CD14-positive monocyte (primary cell): ENCODE data around the gene PRRG1. TPM values are rescaled to one million over a fixed set of nuclear protein-coding genes. Genes with fewer than 3 reads are reported as not detected.

ENCODE experiments used
- DNase-seq, 3 donors: peaks; one replicate each; pipeline ENCODE4 v3.0.0-alpha.2; 2011 to 2022
- H2AFZ ChIP-seq: 2 replicates; pipeline ENCODE4 v1.6.0; 2012; ENCODE audit warnings: mild to moderate bottlenecking, low read depth, low read length, inconsistent platforms; ENCODE audit not compliant: insufficient read depth, poor library complexity, severe bottlenecking
- H3K27ac ChIP-seq, 2 donors: 1 replicate in 1 of 2; 2 replicates in 1 of 2; pipeline ENCODE4 v1.5.1; 2012 to 2013; ENCODE audit warnings: low read length in 2 of 2, control low read depth in 1 of 2, inconsistent platforms in 1 of 2, low read depth in 1 of 2, mild to moderate bottlenecking in 1 of 2
- H3K27me3 ChIP-seq, 2 donors: one replicate each; pipeline versions ENCODE4 v1.6.0 to v1.6.1; 2011 to 2013; ENCODE audit warnings: low read length in 2 of 2; ENCODE audit not compliant: control insufficient read depth in 2 of 2, insufficient read depth in 2 of 2
- H3K36me3 ChIP-seq, 2 donors: replicated peaks in 1 of 2; 1 replicate in 1 of 2; 2 replicates in 1 of 2; pipeline versions ENCODE4 v1.5.1 to v1.6.1; 2012 to 2013; ENCODE audit warnings: low read length in 2 of 2, control low read depth in 1 of 2, inconsistent platforms in 1 of 2, mild to moderate bottlenecking in 1 of 2; ENCODE audit not compliant: insufficient read depth in 2 of 2, control insufficient read depth in 1 of 2
- H3K4me1 ChIP-seq, 2 donors: 1 replicate in 1 of 2; 2 replicates in 1 of 2; pipeline versions ENCODE4 v1.5.1 to v1.6.1; 2012 to 2013; ENCODE audit warnings: low read length in 2 of 2, control low read depth in 1 of 2, inconsistent platforms in 1 of 2, mild to moderate bottlenecking in 1 of 2, moderate library complexity in 1 of 2; ENCODE audit not compliant: insufficient read depth in 2 of 2, control insufficient read depth in 1 of 2
- H3K4me2 ChIP-seq: replicated peaks from 2 replicates; pipeline ENCODE3; 2012; ENCODE audit warnings: low read length, moderate library complexity, mild to moderate bottlenecking; ENCODE audit not compliant: poor library complexity, severe bottlenecking; ENCODE audit errors: extremely low read depth
- H3K4me3 ChIP-seq, 3 experiments: fragments of 200-600 bp in 1 of 3; sonication (generic) in 1 of 3; replicated peaks in 1 of 3; 1 replicate in 2 of 3; 2 replicates in 1 of 3; pipeline ENCODE4 v1.5.1; 2011 to 2013; ENCODE audit warnings: low read length in 3 of 3, mild to moderate bottlenecking in 3 of 3, control low read depth in 2 of 3, low read depth in 2 of 3, inconsistent platforms in 1 of 3, moderate library complexity in 1 of 3
- H3K79me2 ChIP-seq: 2 replicates; pipeline ENCODE4 v1.6.0; 2012; ENCODE audit warnings: mild to moderate bottlenecking, control low read depth, inconsistent platforms, low read length, moderate library complexity; ENCODE audit not compliant: insufficient read depth
- H3K9ac ChIP-seq: 2 replicates; pipeline ENCODE4 v1.6.0; 2017; ENCODE audit warnings: low read length, mild to moderate bottlenecking; ENCODE audit not compliant: insufficient read depth, poor library complexity, severe bottlenecking
- H3K9me3 ChIP-seq, 2 donors: replicated peaks in 1 of 2; 1 replicate in 1 of 2; 2 replicates in 1 of 2; pipeline versions ENCODE4 v1.5.1 to v1.6.1; 2012 to 2013; ENCODE audit warnings: low read length in 2 of 2, control low read depth in 1 of 2; ENCODE audit not compliant: control insufficient read depth in 1 of 2, insufficient read depth in 1 of 2
- H4K20me1 ChIP-seq: 2 replicates; pipeline ENCODE4 v1.6.0; 2012; ENCODE audit warnings: mild to moderate bottlenecking, low read length, control low read depth, moderate library complexity; ENCODE audit not compliant: insufficient read depth
- H3K27ac Mint-ChIP-seq, 7 donors: one replicate each; pipeline ENCODE4 v1.8.0; 2020; ENCODE audit warnings: mild to moderate bottlenecking in 7 of 7, mixed read lengths in 7 of 7, moderate library complexity in 6 of 7, inconsistent platforms in 2 of 7
- H3K27me3 Mint-ChIP-seq, 3 donors: one replicate each; pipeline ENCODE4 v1.8.0; 2021 to 2022; ENCODE audit warnings: low read depth in 3 of 3, mild to moderate bottlenecking in 3 of 3, mixed read lengths in 3 of 3, moderate library complexity in 3 of 3, inconsistent platforms in 1 of 3
- H3K36me3 Mint-ChIP-seq, 2 donors: one replicate each; pipeline ENCODE4 v1.8.0; 2020; ENCODE audit warnings: mixed read lengths in 2 of 2, inconsistent platforms in 1 of 2, mild to moderate bottlenecking in 1 of 2
- H3K4me1 Mint-ChIP-seq: one replicate; pipeline ENCODE4 v1.8.0; 2020; ENCODE audit warnings: mild to moderate bottlenecking, mixed read lengths
- H3K4me3 Mint-ChIP-seq, 2 donors: one replicate each; pipeline ENCODE4 v1.8.0; 2020; ENCODE audit warnings: mild to moderate bottlenecking in 2 of 2, mixed read lengths in 2 of 2, moderate library complexity in 1 of 2
- H3K9me3 Mint-ChIP-seq, 7 donors: one replicate each; pipeline ENCODE4 v1.8.0; 2020 to 2022; ENCODE audit warnings: mixed read lengths in 7 of 7, mild to moderate bottlenecking in 6 of 7, moderate library complexity in 6 of 7, inconsistent platforms in 2 of 7
- WGBS: methylation state at CpG from one replicate; pipeline ENCODE4 v1.1.5; 2013; ENCODE audit warnings: missing lambda C conversion rate; ENCODE audit not compliant: insufficient coverage; 5-methylcytosine and 5-hydroxymethylcytosine counted together
- intact Hi-C, 2 donors: fragments of 100-400 bp; cut with micrococcal nuclease; formaldehyde crosslinking; loops; one replicate each; pipeline versions ENCODE4 v1.15.0 to v1.15.1; 2023
- polyA plus RNA-seq, 3 donors: library from polyadenylated mRNA; depleted of rRNA in 1 of 3; unstranded in 2 of 3; stranded (reverse) in 1 of 3; fragments of 300-500 nt in 2 of 3; fragments of >200 nt in 1 of 3; fragmentation: Illumina TruSeq in 2 of 3; gene quantifications; 1 replicate in 2 of 3; 2 replicates in 1 of 3; pipeline ENCODE4 v1.2.3, GENCODE V29; 2012 to 2021
- TF ChIP-seq, protein P1 (sequence below): fragments of 200-600 bp; IDR thresholded peaks from one replicate; pipeline ENCODE4 v1.8.0; 2022; ENCODE audit warnings: antibody characterized with exemption, mild to moderate bottlenecking

Gene PRRG1
- polyA plus RNA-seq, 3 donors, result 0.04 to 0.39 (median 0.14) TPM

DNA sequence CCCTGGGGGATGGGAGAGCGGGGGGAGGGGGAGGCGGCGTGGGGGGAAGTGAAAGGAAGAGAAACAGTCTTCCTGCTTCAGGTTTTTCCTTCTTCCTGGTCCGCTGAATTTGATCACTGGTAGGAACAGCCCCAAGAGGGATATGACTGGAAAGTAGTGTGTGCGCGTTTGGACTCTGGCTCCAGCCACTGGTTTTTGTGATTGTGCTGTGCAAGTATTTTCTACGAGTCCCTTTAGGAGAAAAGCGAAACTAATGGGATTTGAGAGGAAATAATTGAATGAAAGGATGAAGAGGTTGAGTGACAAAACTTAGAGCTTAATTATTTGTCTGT is 836 bp downstream of the PRRG1 start:
- intact Hi-C loops, result no loop called here
- TF ChIP-seq, protein P1, sequence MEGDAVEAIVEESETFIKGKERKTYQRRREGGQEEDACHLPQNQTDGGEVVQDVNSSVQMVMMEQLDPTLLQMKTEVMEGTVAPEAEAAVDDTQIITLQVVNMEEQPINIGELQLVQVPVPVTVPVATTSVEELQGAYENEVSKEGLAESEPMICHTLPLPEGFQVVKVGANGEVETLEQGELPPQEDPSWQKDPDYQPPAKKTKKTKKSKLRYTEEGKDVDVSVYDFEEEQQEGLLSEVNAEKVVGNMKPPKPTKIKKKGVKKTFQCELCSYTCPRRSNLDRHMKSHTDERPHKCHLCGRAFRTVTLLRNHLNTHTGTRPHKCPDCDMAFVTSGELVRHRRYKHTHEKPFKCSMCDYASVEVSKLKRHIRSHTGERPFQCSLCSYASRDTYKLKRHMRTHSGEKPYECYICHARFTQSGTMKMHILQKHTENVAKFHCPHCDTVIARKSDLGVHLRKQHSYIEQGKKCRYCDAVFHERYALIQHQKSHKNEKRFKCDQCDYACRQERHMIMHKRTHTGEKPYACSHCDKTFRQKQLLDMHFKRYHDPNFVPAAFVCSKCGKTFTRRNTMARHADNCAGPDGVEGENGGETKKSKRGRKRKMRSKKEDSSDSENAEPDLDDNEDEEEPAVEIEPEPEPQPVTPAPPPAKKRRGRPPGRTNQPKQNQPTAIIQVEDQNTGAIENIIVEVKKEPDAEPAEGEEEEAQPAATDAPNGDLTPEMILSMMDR, result no peak
- H3K27ac ChIP-seq, result peak overlapping the region in 1 of 2 donors; percentile 26
- no peak overlapping the region for H3K27ac Mint-ChIP-seq
- peak overlapping the region; percentile 53 for H3K9ac ChIP-seq
- H3K9me3 Mint-ChIP-seq, result peaks cover 2 to 21% (median 6%) of the 10 kb centered on the region in 7 donors
- peak overlapping the region; percentile 69 for H2AFZ ChIP-seq
- H4K20me1 ChIP-seq, result no peaks in the 10 kb centered on the region
- H3K36me3 Mint-ChIP-seq, result no peaks in the 10 kb centered on the region
- no peaks in the 10 kb centered on the region for H3K36me3 ChIP-seq
- no peaks in the 10 kb centered on the region for H3K79me2 ChIP-seq
- H3K4me1 ChIP-seq, result peaks cover 12 to 19% of the 10 kb centered on the region in 2 donors
- peaks cover 13% of the 10 kb centered on the region for H3K4me1 Mint-ChIP-seq
- peak in 1 of 3 donors; percentile 8 for DNase-seq
- H3K4me3 Mint-ChIP-seq, result peak overlapping the region; percentile 80 to 94
- H3K9me3 ChIP-seq, result no peaks in the 10 kb centered on the region
- 0% methylated on average over 1 of the region's 8 CpGs for WGBS
- peak overlapping the region; percentile 46 to 75 (median 61) for H3K4me3 ChIP-seq
- H3K4me2 ChIP-seq, result peak overlapping the region; percentile 84
- H3K27me3 ChIP-seq, result peaks cover 6 to 8% of the 10 kb centered on the region in 2 donors
- H3K27me3 Mint-ChIP-seq, result peaks cover 19 to 34% (median 32%) of the 10 kb centered on the region in 3 donors

- Histone ChIP-seq H2AFZ (no peak overlapping the region), H3K4me1 (peaks cover 0 to 7% of the 10 kb centered on the region in 2 donors), H3K4me2 (no peak overlapping the region), H3K4me3 (no peak overlapping the region), H3K9me3 (no peaks in the 10 kb centered on the region), H3K27ac (no peak overlapping the region), H3K36me3 (no peaks in the 10 kb centered on the region), H3K9ac (no peak overlapping the region), H4K20me1 (no peaks in the 10 kb centered on the region), H3K27me3 (peaks cover 4 to 6% of the 10 kb centered on the region in 2 donors), H3K79me2 (no peaks in the 10 kb centered on the region)
- H3K36me3 Mint-ChIP-seq, result no peaks in the 10 kb centered on the region
- no peak for DNase-seq
- H3K4me1 Mint-ChIP-seq, result peaks cover 9% of the 10 kb centered on the region
- peaks cover 15 to 27% (median 24%) of the 10 kb centered on the region in 3 donors for H3K27me3 Mint-ChIP-seq
- intact Hi-C loops, result no loop called here
- H3K27ac Mint-ChIP-seq, result no peak overlapping the region
- WGBS, result 100% methylated on average over 1 of the region's 2 CpGs
- TF ChIP-seq, protein P1, result no peak
- peaks cover 0 to 20% (median 3%) of the 10 kb centered on the region in 7 donors for H3K9me3 Mint-ChIP-seq
- no peak overlapping the region for H3K4me3 Mint-ChIP-seq
Measured at GRCh38 chrX:37353646-37354045, 4.5 kb downstream of the PRRG1 start.
